Measurements from ENCODE around the gene ANKRD9.
"Not testable (repeated sequence)": the region's sequence is repeated elsewhere in the genome, so short reads cannot be mapped to it uniquely, and the experiment has no call there.

Gene ANKRD9, protein sequence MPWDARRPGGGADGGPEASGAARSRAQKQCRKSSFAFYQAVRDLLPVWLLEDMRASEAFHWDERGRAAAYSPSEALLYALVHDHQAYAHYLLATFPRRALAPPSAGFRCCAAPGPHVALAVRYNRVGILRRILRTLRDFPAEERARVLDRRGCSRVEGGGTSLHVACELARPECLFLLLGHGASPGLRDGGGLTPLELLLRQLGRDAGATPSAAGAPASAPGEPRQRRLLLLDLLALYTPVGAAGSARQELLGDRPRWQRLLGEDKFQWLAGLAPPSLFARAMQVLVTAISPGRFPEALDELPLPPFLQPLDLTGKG

DNA sequence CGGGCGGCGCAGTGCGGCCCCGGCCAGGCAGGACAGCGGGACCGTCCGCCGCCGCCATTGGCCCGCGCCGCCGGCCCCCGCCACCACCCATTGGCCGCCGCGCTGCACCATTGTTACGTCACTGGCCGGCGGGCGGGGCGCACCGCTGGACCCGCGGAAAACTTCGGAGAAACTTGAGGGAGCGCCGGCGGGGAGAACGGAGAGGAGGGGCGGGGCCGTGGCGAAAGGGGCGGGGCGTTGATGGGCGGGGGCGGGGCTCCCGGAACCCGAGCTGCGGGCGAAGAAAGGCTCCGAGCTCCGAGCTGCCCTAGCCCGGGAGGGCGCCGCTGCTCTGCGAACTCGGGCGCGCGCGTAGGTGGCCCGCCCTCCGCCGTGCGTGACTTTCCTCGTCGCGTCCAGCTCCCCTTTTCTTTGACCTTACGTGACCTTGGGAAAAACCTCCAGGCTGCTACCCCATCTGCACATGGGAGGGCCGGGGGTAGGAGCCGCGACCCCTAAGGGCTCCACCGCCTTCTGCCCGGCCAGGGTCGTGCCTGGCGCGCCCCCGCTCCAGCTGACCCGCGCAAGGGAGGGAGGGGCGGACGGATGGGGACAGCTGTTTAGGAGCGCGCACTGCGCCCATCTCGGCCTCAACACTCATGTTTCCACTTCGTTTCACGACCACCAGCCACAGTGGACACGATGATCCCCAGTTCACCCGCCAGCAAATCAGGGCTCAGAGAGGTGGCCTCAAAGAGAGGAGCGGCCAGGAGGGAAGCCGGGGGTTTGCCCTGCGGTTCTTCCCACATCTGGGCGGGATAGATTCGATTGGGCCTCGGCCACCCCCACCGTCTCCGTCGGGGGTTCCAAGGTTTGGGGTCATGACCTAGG, at the start of gene ANKRD9:
TSS of gene ANKRD9 (minus strand) at position 31 of the 870 bp plus-strand sequence. CDS start 1,887 bp downstream, outside the sequence.
- no peaks in the 10 kb centered on the region for H3K9me3 ChIP-seq (ENCODE audit: control insufficient read depth, insufficient read depth, low read length)
- peaks cover 10% of the 10 kb centered on the region for H3K4me1 ChIP-seq (ENCODE audit: control insufficient read depth, insufficient read depth, low read length)
- no peaks in the 10 kb centered on the region for H3K27me3 ChIP-seq (ENCODE audit: control insufficient read depth, insufficient read depth, low read length)
- H3K4me3 ChIP-seq (ENCODE audit: low read depth, low read length): peak within 1 kb of the TSS; percentile 77
- peak within 1 kb of the TSS; percentile 64 for H3K9ac ChIP-seq (ENCODE audit: low read depth, low read length)
- H3K27ac ChIP-seq (ENCODE audit: low read depth, low read length): peak within 1 kb of the TSS; percentile 18
- peaks cover 15% of the 10 kb centered on the region; the same call in 1 of the 2 replicates for H3K36me3 ChIP-seq (ENCODE audit: control insufficient read depth, insufficient read depth, low read length)

DNA sequence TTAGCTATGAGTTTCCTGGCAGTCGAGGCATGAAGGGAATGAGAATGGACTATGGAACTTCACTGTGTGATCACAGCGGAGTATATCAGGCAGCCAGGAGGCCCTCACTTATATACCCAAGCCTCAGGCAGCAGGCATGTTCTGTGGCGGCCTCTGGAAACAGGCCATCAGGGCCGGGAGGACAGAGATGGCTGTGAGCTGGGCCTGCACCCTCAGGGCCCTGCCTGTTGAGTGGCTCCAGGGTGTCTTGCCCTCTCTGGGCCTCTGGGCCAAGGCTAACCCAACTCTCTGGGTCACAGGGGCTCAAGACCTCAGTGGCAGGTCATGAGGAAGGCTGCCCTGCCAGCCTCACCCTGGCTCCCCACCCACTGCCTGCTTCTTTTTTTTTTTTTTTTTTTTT, 49.0 kb upstream of the ANKRD9 start:
- Histone ChIP-seq H3K27ac (ENCODE audit: low read depth, low read length) (no peak overlapping the region), H3K9me3 (ENCODE audit: control insufficient read depth, insufficient read depth, low read length) (no peaks in the 10 kb centered on the region; the same call in 1 of the 2 replicates), H3K4me3 (ENCODE audit: low read depth, low read length) (no peak overlapping the region), H3K27me3 (ENCODE audit: control insufficient read depth, insufficient read depth, low read length) (no peaks in the 10 kb centered on the region), H3K9ac (ENCODE audit: low read depth, low read length) (no peak overlapping the region), H3K36me3 (ENCODE audit: control insufficient read depth, insufficient read depth, low read length) (no peaks in the 10 kb centered on the region), H3K4me1 (ENCODE audit: control insufficient read depth, insufficient read depth, low read length) (no peaks in the 10 kb centered on the region; the same call in 1 of the 2 replicates)

DNA sequence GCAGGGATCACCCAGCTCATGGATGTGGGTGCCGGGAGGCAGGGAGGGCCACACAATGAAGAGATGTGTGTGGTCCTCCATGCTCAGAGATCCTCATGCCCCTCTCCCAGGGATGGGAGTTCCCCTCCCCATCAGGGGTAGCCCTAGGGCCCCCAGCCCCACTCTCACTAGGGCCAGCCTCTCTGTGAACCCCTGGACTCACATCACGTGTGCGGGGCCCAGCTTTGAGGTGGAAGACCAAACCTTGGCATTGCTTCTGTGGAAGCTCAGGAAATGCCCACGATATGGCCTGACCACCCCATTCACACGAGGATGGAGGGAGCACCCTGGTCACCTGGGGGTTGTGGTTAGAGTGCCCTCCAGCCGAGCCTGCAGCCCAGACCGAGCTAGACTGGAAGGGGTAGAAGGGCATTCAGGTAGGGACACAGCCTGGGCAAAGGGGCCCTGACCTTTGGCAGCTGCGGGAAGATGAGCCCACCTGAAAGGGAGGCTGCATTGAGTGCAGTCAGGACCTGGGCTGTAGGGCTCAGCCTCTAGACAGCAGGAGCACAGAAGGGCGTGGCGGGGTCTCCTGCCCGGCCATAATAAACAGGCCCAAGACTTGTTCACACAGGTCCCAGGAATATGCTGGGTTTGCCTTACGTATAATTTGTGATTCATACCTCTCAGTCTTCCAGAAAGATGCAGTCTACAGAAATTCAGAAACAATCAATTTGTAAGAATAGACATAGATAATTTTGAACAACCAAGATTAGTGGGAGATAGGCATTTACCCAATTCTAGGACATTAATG, 48.1 kb upstream of the ANKRD9 start:
- no peak overlapping the region for H3K27ac ChIP-seq (ENCODE audit: low read depth, low read length)
- no peaks in the 10 kb centered on the region for H3K27me3 ChIP-seq (ENCODE audit: control insufficient read depth, insufficient read depth, low read length)
- no peak overlapping the region for H3K4me3 ChIP-seq (ENCODE audit: low read depth, low read length)
- H3K36me3 ChIP-seq (ENCODE audit: control insufficient read depth, insufficient read depth, low read length): no peaks in the 10 kb centered on the region
- no peak overlapping the region for H3K9ac ChIP-seq (ENCODE audit: low read depth, low read length)
- no peaks in the 10 kb centered on the region for H3K9me3 ChIP-seq (ENCODE audit: control insufficient read depth, insufficient read depth, low read length)
- H3K4me1 ChIP-seq (ENCODE audit: control insufficient read depth, insufficient read depth, low read length): no peaks in the 10 kb centered on the region; the same call in 1 of the 2 replicates

DNA sequence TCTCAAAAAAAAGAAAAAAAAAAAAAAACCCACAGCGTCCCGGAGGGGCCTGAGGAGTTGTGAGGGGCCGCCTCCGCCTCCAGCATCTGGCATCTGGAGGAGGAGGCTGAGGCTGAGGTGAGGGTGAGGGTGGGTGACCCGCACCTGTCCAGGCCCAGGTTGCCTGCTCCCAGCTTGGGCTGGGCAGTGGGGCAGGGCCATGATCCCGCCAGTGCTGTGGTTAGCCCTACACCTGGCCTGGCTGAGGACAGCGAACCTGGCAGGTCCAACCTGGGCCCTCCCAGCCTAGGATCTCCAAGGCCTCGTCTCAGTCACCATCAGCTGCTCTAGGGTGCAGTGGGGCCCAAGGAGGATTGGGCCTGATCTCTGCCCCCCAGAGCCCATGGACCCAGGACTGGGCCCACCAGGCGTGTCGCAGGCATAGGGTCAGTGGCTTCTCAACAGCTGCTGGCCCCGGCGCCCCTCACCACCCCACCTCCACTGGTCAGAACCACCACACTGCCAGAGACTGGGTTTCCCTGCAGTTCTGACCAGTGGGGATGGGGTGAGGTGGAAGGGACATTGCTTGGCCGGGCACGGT, 46.6 kb upstream of the ANKRD9 start:
- no peak overlapping the region for H3K27ac ChIP-seq (ENCODE audit: low read depth, low read length)
- H3K4me1 ChIP-seq (ENCODE audit: control insufficient read depth, insufficient read depth, low read length): no peaks in the 10 kb centered on the region; the same call in 1 of the 2 replicates
- H3K4me3 ChIP-seq (ENCODE audit: low read depth, low read length): no peak overlapping the region
- H3K36me3 ChIP-seq (ENCODE audit: control insufficient read depth, insufficient read depth, low read length): no peaks in the 10 kb centered on the region
- no peaks in the 10 kb centered on the region for H3K9me3 ChIP-seq (ENCODE audit: control insufficient read depth, insufficient read depth, low read length)
- no peaks in the 10 kb centered on the region for H3K27me3 ChIP-seq (ENCODE audit: control insufficient read depth, insufficient read depth, low read length)
- no peak overlapping the region for H3K9ac ChIP-seq (ENCODE audit: low read depth, low read length)

DNA sequence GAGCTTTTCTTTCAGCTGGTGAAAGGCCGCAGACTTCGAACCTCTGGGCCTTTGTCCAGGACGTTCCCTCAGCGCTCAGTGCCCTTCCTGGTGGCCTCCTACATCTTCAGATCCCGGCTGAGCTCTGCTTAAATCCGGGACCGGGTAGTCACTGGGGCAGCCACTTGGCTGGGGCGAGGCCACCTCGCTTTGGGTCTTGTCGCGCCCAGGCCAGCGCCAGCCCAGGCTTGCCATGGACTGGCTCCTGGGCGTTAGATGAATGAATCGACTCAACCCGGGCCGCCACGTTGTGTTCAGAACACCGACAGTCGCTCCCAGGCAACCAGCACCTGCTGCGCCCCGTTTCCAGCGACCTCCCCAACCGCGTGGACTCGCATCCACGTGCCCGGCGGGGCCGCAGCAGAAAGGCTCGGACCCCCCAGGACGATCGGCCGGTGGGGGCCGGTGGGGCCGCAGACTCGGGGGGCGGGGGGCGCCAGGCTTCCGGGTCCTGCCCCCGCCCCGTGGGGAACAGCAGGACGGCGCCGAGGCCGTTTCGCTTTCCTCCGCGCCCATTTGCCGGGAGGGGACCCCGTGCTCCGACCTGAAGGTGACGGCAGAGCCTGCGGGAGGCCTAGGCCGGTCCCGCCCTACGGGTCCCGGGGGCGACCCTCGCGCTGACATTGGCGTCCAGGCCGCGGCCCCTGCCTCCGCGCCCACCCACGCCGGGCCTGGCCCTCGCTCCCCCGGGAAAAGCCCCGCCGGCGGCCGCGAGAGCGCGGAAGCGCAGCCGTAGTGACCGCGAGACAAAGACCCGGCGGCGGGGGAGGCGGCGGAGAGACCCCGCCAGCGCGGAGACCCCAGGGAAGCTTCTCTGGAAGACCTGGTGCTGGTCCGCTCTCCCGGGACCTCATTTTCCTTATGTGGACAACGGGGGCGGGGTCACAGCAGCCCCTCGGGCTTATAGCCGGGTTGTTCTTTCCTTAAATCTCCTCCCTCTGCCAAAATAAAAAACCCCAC, 45.5 kb upstream of the ANKRD9 start:
- Histone ChIP-seq H3K4me1 (ENCODE audit: control insufficient read depth, insufficient read depth, low read length) (no peaks in the 10 kb centered on the region; the same call in 1 of the 2 replicates), H3K9me3 (ENCODE audit: control insufficient read depth, insufficient read depth, low read length) (no peaks in the 10 kb centered on the region), H3K9ac (ENCODE audit: low read depth, low read length) (peak overlapping the region; percentile 82), H3K4me3 (ENCODE audit: low read depth, low read length) (peak overlapping the region; percentile 75), H3K27me3 (ENCODE audit: control insufficient read depth, insufficient read depth, low read length) (no peaks in the 10 kb centered on the region), H3K27ac (ENCODE audit: low read depth, low read length) (peak overlapping the region; percentile 42), H3K36me3 (ENCODE audit: control insufficient read depth, insufficient read depth, low read length) (no peaks in the 10 kb centered on the region)

- Histone ChIP-seq H3K4me3 (ENCODE audit: low read depth, low read length) (no peak overlapping the region), H3K27ac (ENCODE audit: low read depth, low read length) (no peak overlapping the region), H3K9ac (ENCODE audit: low read depth, low read length) (no peak overlapping the region)
These were observed 42.6 kb upstream of the ANKRD9 start for GRCh38 chr14:102551995-102552705.

GRCh38 chr14:102550927-102551401, 41.4 kb upstream of the ANKRD9 start:
- not testable (repeated sequence) for H3K4me1 ChIP-seq (ENCODE audit: control insufficient read depth, insufficient read depth, low read length); H3K4me3 ChIP-seq (ENCODE audit: low read depth, low read length); H3K36me3 ChIP-seq (ENCODE audit: control insufficient read depth, insufficient read depth, low read length); H3K27me3 ChIP-seq (ENCODE audit: control insufficient read depth, insufficient read depth, low read length); H3K9me3 ChIP-seq (ENCODE audit: control insufficient read depth, insufficient read depth, low read length); H3K27ac ChIP-seq (ENCODE audit: low read depth, low read length); H3K9ac ChIP-seq (ENCODE audit: low read depth, low read length)

More at GRCh38 chr14:102551995-102552705, 42.6 kb upstream of the ANKRD9 start:
- H3K36me3 ChIP-seq (ENCODE audit: control insufficient read depth, insufficient read depth, low read length): no peaks in the 10 kb centered on the region
- H3K27me3 ChIP-seq (ENCODE audit: control insufficient read depth, insufficient read depth, low read length): no peaks in the 10 kb centered on the region
- H3K9me3 ChIP-seq (ENCODE audit: control insufficient read depth, insufficient read depth, low read length): no peaks in the 10 kb centered on the region
- no peaks in the 10 kb centered on the region; the same call in 1 of the 2 replicates for H3K4me1 ChIP-seq (ENCODE audit: control insufficient read depth, insufficient read depth, low read length)

DNA sequence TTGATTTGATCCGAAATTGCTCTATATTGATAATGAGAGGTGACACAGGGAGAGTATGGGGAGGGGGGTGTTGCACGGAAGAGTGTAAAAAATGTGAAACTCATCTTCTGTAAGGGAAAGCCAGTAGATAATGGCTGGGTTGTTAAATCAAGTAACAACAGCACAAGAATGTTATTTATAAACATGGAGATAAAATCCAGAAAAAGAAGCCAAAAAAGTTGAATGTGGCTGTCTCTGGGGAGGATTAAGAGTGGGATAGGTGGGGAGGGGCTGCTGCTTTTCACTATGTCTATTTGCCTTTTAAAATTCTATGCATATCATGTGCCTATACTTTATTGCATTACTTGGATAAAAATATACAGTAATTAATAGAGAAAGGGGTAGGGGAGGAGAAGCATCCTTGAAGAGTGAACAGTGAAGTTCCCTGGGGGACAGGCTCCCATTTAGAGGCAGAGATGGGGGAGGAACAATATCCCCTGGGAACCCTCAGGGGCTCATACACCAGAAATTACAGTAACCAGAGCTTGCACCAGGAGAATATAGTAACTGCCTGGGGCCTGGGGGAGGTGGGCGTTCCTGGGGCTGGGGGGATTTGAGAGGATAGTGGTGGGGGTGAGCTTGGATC, 39.2 kb upstream of the ANKRD9 start:
- Histone ChIP-seq H3K4me1 (ENCODE audit: control insufficient read depth, insufficient read depth, low read length) (peaks cover 16% of the 10 kb centered on the region; the same call in 1 of the 2 replicates), H3K27me3 (ENCODE audit: control insufficient read depth, insufficient read depth, low read length) (peaks cover 8% of the 10 kb centered on the region; the same call in 1 of the 2 replicates), H3K9ac (ENCODE audit: low read depth, low read length) (no peak overlapping the region), H3K9me3 (ENCODE audit: control insufficient read depth, insufficient read depth, low read length) (no peaks in the 10 kb centered on the region), H3K27ac (ENCODE audit: low read depth, low read length) (no peak overlapping the region), H3K4me3 (ENCODE audit: low read depth, low read length) (no peak overlapping the region), H3K36me3 (ENCODE audit: control insufficient read depth, insufficient read depth, low read length) (no peaks in the 10 kb centered on the region)

Data from HUES48 (cell line).